DND-41 (cell line): ENCODE measurements around the gene NBAS.

Experiments used
- EZH2 ChIP-seq: IDR thresholded peaks from 3 replicates; pipeline ENCODE4 v1.6.1; 2012; ENCODE audit warnings: borderline replicate concordance, low read depth, mild to moderate bottlenecking, moderate library complexity, low read length, inconsistent platforms; ENCODE audit not compliant: severe bottlenecking
- TF ChIP-seq, protein P1 (sequence below): IDR thresholded peaks from 2 replicates; pipeline ENCODE4 v1.5.1; 2012; ENCODE audit warnings: borderline replicate concordance, low read length, moderate library complexity, mild to moderate bottlenecking; ENCODE audit not compliant: poor library complexity, severe bottlenecking; ENCODE audit errors: extremely low read depth

DNA sequence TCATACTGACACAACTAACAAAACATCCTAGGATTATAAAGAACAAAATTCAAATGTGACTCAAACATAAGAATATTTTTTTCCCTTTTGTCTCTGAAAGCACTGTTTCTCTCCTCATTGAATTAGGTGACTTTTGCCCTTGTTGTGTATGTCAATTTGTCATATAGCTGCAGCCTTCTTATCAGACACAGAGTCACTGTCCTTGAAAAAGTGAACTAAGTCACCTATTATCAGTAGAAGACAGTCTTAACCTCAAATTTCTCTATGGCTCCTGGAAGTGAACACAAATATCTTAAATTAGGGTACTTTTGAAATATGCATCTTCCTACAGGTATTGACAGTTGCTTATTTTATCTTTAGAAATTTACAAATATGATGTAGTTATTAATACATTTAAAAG is 360.6 kb downstream of the NBAS start:
- TF ChIP-seq, protein P1, sequence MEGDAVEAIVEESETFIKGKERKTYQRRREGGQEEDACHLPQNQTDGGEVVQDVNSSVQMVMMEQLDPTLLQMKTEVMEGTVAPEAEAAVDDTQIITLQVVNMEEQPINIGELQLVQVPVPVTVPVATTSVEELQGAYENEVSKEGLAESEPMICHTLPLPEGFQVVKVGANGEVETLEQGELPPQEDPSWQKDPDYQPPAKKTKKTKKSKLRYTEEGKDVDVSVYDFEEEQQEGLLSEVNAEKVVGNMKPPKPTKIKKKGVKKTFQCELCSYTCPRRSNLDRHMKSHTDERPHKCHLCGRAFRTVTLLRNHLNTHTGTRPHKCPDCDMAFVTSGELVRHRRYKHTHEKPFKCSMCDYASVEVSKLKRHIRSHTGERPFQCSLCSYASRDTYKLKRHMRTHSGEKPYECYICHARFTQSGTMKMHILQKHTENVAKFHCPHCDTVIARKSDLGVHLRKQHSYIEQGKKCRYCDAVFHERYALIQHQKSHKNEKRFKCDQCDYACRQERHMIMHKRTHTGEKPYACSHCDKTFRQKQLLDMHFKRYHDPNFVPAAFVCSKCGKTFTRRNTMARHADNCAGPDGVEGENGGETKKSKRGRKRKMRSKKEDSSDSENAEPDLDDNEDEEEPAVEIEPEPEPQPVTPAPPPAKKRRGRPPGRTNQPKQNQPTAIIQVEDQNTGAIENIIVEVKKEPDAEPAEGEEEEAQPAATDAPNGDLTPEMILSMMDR: no peak
- no peak for TF ChIP-seq EZH2
